Epithelial cell of proximal tubule (primary cell): ENCODE data around the gene FBXO2. TPM values are rescaled to one million over a fixed set of nuclear protein-coding genes. Genes with fewer than 3 reads are reported as not detected.

Source experiments
- DNase-seq: peaks from one replicate; pipeline ENCODE4 v3.0.0-alpha.2; 2011; ENCODE audit warnings: low read depth
- H3K4me3 ChIP-seq: 2 replicates; pipeline ENCODE4 v1.5.1; 2011; ENCODE audit warnings: low read depth, mild to moderate bottlenecking, low read length
- CTCF ChIP-seq: conservative IDR thresholded peaks from 2 replicates; pipeline ENCODE4 v1.5.1; 2012; ENCODE audit warnings: low read depth, mild to moderate bottlenecking, low read length
- total RNA-seq: library from RNA; depleted of rRNA; stranded (reverse); fragments of >200 nt; gene quantifications from 2 replicates; pipeline ENCODE4 v1.2.3, GENCODE V29; 2015

FBXO2 gene
- total RNA-seq, 1 donor from 2014 or later, result 6.5 TPM

- H3K4me3 ChIP-seq, result no peak overlapping the region
- no peak for DNase-seq
- TF ChIP-seq CTCF, result no peak
These were observed 28.1 kb upstream of the FBXO2 start for GRCh38 chr1:11682287-11682771.

- peak within 1 kb of the TSS; percentile 96 for H3K4me3 ChIP-seq
- no peak for DNase-seq
- TF ChIP-seq CTCF, result no peak
These were observed 27.0 kb upstream of the FBXO2 start, which contains the start of gene MAD2L2 for GRCh38 chr1:11681071-11681771. Gene MAD2L2, minus strand, starts transcription at chr1:11681148. Its CDS starts 547 bp downstream, at chr1:11680601.

- TF ChIP-seq CTCF, result no peak
- H3K4me3 ChIP-seq, result peak overlapping the region; percentile 96
- no peak for DNase-seq
These were observed 26.2 kb upstream of the FBXO2 start for GRCh38 chr1:11680270-11681070.

- DNase-seq, result no peak
- no peak overlapping the region for H3K4me3 ChIP-seq
- TF ChIP-seq CTCF, result no peak
These were observed 24.2 kb upstream of the FBXO2 start for GRCh38 chr1:11678442-11678841.

- TF ChIP-seq CTCF, result peak; percentile 6
- DNase-seq, result no peak
- H3K4me3 ChIP-seq, result no peak overlapping the region
These were observed 22.3 kb upstream of the FBXO2 start for GRCh38 chr1:11676386-11677103.

DNA sequence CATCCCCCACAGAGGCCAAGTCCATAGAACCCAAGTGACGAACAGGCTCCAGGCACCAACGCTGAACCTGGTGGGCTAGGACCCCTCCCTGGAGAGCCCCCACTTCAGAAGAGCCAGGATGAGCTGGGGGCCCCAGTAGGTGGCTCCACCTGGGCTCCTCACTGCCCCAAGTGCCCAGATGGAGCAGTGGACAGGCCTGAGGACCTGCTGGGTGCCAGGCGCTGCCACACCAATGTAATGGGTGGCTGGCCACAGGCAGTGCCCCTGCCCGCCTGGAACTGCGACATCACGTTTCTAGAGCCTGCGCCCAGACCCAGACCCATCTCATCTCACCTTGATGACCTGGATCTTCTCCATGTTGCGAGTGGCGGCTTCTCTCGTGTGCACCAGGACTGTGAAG is 21.1 kb upstream of the FBXO2 start:
- no peak for DNase-seq
- TF ChIP-seq CTCF, result peak; percentile 14
- no peak overlapping the region for H3K4me3 ChIP-seq
